Ishikawa (cell line): Measurements from ENCODE around the gene CD82.

Experiments used
- EP300 ChIP-seq: IDR thresholded peaks from 2 replicates; pipeline ENCODE4 v1.6.1; 2012; ENCODE audit warnings: borderline replicate concordance
- MAX ChIP-seq: IDR thresholded peaks from 2 replicates; pipeline ENCODE4 v1.6.1; 2012
- NFIC ChIP-seq: IDR thresholded peaks from 2 replicates; pipeline ENCODE4 v1.6.1; 2012
- TEAD4 ChIP-seq: IDR thresholded peaks from 2 replicates; pipeline ENCODE4 v1.6.1; 2012
- YY1 ChIP-seq: IDR thresholded peaks from 2 replicates; pipeline ENCODE4 v1.6.1; 2012; ENCODE audit warnings: low read depth

- TF ChIP-seq MAX (no peak), EP300 (no peak), NFIC (no peak), TEAD4 (no peak), YY1 (no peak)
These were observed 94.2 kb downstream of the CD82 start for GRCh38 chr11:44659641-44660040.
